Activated CD8-positive, alpha-beta memory T cell treated with anti-CD3 and anti-CD28 coated beads, Interleukin-2, amount 50 U/mL, for 24 hours (primary cell): ENCODE data around the gene PRSS57.

Source experiments
- DNase-seq: peaks from one replicate; pipeline ENCODE4 v3.0.0-alpha.2; 2020; ENCODE audit errors: extremely low read depth

PRSS57 gene

DNA sequence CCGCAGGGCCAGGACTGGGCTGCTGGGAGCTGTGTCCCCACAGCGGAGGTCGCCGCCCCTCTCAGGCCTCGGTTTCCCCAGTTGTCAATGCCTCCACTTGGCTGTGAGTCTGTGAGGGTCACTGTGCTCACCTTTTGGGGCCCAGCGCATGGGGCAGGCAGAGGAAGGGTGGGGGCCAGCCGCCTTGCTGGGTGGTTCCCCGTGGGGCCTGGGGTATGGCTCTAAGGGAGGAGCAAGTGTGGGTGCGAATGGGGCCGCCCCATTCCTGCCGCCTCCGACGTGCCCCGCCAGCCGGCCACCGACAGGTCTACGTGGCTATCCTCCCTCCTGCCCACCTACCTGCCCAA, 56.4 kb downstream of the PRSS57 start:
- no peak for DNase-seq
